ENCODE results near the gene FHOD1.
A peak's percentile ranks its signal among the peaks of the same experiment; 100 is the strongest.

Gene FHOD1

GRCh38 chr16:67180166-67180565, 67.1 kb downstream of the FHOD1 start:
- in situ Hi-C loops (cut with MboI; ENCODE audit: low sequenced_read_pairs, unreplicated experiment), result no loop called here
- TF ChIP-seq CTCF (IDR thresholded peaks at IDR 0.05; ENCODE audit: borderline replicate concordance, control extremely low read depth, extremely low read depth, insufficient read depth, missing control alignments), result no peak
- DNase-seq (ENCODE audit: low spot score), result no peak

GRCh38 chr16:67179421-67180080, 67.7 kb downstream of the FHOD1 start:
- peak; percentile 8 for TF ChIP-seq CTCF (IDR thresholded peaks at IDR 0.05; ENCODE audit: borderline replicate concordance, control extremely low read depth, extremely low read depth, insufficient read depth, missing control alignments)
- DNase-seq (ENCODE audit: low spot score), result no peak
- in situ Hi-C loops (cut with MboI; ENCODE audit: low sequenced_read_pairs, unreplicated experiment), result no loop called here
